ENCODE results near the gene GIGYF2.

The GIGYF2 gene

DNA sequence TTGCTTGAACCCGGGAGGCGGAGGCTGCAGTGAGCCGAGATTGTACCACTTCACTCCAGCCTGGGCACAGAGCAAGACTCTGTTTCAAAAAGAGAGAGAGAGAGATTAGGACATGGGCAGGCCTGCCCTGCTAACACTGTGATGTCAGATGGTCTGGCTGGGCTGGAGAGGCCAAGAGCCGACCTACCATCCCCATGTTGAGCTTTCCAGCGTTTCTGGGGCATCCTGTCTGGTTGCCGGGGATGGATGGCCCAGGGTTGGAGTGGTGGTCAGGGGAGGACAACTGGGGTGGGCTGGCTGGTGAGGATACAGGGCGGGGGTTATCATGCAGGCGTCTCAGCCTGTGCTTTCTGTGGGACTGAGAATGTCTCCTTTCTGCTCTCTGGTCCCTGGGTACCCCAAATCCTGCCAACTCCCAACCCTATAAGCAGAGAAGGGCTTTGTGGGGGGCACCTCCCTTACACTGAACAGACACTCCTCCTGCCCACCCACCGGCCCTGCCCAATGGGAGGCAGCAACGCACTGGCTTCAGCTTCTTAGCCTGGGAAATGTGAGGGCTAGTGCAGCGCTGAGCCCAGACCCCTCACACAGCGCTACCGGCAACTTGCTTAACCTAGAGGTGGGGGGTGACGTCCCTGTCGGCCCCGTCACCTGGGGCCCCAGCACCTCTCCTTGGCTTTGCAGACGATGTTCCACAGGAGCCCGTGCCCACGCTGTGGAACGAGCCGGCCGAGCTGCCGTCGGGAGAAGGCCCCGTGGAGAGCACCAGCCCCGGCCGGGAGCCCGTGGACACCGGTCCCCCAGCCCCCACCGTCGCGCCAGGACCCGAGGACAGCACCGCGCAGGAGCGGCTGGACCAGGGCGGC is 178.4 kb downstream of the GIGYF2 start:
- no peaks in the 10 kb centered on the region for H3K27me3 ChIP-seq (ENCODE audit: insufficient read depth, poor library complexity, severe bottlenecking)
- no peak overlapping the region for H3K27ac ChIP-seq (replicated peaks)
- peak overlapping the region; percentile 68 for H3K4me3 ChIP-seq (replicated peaks; ENCODE audit: insufficient read depth, low read length)
- no peak for DNase-seq (ENCODE audit: low read depth in 1 of 2, low spot score in 1 of 2)
- TF ChIP-seq, protein P1, sequence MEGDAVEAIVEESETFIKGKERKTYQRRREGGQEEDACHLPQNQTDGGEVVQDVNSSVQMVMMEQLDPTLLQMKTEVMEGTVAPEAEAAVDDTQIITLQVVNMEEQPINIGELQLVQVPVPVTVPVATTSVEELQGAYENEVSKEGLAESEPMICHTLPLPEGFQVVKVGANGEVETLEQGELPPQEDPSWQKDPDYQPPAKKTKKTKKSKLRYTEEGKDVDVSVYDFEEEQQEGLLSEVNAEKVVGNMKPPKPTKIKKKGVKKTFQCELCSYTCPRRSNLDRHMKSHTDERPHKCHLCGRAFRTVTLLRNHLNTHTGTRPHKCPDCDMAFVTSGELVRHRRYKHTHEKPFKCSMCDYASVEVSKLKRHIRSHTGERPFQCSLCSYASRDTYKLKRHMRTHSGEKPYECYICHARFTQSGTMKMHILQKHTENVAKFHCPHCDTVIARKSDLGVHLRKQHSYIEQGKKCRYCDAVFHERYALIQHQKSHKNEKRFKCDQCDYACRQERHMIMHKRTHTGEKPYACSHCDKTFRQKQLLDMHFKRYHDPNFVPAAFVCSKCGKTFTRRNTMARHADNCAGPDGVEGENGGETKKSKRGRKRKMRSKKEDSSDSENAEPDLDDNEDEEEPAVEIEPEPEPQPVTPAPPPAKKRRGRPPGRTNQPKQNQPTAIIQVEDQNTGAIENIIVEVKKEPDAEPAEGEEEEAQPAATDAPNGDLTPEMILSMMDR (IDR thresholded peaks at IDR 0.05; ENCODE audit: insufficient read depth, low read length) = no peak
- no peak for TF ChIP-seq POLR2AphosphoS5 (IDR thresholded peaks at IDR 0.05; ENCODE audit: low read depth)
- TF ChIP-seq SPI1 (IDR thresholded peaks at IDR 0.05; ENCODE audit: borderline replicate concordance, low read depth) = no peak
- TF ChIP-seq, protein P2, sequence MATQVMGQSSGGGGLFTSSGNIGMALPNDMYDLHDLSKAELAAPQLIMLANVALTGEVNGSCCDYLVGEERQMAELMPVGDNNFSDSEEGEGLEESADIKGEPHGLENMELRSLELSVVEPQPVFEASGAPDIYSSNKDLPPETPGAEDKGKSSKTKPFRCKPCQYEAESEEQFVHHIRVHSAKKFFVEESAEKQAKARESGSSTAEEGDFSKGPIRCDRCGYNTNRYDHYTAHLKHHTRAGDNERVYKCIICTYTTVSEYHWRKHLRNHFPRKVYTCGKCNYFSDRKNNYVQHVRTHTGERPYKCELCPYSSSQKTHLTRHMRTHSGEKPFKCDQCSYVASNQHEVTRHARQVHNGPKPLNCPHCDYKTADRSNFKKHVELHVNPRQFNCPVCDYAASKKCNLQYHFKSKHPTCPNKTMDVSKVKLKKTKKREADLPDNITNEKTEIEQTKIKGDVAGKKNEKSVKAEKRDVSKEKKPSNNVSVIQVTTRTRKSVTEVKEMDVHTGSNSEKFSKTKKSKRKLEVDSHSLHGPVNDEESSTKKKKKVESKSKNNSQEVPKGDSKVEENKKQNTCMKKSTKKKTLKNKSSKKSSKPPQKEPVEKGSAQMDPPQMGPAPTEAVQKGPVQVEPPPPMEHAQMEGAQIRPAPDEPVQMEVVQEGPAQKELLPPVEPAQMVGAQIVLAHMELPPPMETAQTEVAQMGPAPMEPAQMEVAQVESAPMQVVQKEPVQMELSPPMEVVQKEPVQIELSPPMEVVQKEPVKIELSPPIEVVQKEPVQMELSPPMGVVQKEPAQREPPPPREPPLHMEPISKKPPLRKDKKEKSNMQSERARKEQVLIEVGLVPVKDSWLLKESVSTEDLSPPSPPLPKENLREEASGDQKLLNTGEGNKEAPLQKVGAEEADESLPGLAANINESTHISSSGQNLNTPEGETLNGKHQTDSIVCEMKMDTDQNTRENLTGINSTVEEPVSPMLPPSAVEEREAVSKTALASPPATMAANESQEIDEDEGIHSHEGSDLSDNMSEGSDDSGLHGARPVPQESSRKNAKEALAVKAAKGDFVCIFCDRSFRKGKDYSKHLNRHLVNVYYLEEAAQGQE (IDR thresholded peaks at IDR 0.05; ENCODE audit: insufficient replicate concordance, low read depth) = no peak
- no peak for TF ChIP-seq GABPA (IDR thresholded peaks at IDR 0.05; ENCODE audit: low read depth)

DNA sequence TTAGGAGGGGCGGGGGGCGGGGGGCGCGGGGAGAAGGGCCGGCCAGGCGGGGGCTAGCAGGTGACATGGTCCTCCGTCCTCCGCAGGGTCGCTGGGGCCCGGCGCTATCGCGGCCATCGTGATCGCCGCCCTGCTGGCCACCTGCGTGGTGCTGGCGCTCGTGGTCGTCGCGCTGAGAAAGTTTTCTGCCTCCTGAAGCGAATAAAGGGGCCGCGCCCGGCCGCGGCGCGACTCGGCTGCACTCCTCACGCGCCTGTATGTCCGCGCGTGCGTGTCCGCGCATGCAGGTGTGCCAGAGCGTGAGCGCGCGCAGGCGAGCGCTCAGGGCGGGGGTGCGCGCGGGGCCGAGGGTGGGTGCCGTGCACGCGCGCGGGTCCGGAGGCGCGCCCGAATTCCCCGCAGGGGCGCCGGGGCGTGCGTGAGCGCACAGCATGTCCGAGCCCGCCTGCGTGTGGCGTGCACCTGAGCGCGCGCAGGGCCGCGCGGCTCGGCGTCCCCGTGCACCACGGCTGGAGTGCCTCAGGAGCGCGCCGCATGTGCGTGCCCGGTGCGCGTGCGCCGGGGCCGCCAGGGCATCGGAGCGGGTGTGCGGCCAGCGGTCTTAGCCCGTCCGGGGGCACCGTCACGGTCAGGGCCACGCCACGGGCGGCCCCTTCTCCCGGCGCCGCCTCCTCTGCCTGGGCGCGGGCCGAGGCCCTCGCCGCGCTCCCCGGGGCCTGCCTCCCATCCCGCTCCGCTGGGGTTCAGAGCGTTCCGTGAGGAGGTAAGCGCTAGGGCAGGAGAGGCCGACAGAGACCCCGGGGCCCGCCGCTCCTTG is 179.2 kb downstream of the GIGYF2 start:
- no peaks in the 10 kb centered on the region for H3K27me3 ChIP-seq (ENCODE audit: insufficient read depth, poor library complexity, severe bottlenecking)
- peak in 1 of 2 experiments; percentile 52 for DNase-seq (ENCODE audit: low read depth in 1 of 2, low spot score in 1 of 2)
- TF ChIP-seq, protein P1 (IDR thresholded peaks at IDR 0.05; ENCODE audit: insufficient read depth, low read length) = peak; percentile 17
- no peak for TF ChIP-seq GABPA (IDR thresholded peaks at IDR 0.05; ENCODE audit: low read depth)
- H3K4me3 ChIP-seq (replicated peaks; ENCODE audit: insufficient read depth, low read length) = peak overlapping the region; percentile 68
- no peak overlapping the region for H3K27ac ChIP-seq (replicated peaks)

DNA sequence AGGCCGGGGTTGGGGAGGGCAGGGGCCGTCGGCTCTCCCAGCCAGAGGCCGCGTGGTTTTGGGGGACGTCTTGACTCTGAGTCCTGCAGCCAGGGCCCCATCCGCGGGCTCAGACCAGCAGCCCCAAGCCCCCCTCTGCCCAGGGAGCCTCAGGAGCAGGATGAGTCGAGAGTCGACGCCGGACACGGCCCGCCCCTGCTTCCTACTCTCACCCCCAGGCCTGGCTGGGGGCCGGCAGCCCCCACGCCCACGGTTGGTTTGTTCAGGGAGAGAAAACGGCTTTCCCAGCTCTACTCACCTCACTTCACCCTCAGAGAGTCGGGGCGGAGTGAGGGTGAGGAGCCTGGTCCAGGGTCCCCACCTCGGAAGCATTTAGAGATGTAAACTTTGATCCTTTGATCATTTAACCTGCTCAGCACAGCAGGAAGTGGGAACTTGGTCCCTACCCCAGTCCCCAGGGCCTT is 179.9 kb downstream of the GIGYF2 start:
- Histone ChIP-seq H3K27ac (replicated peaks) (no peak overlapping the region), H3K4me3 (replicated peaks; ENCODE audit: insufficient read depth, low read length) (peak overlapping the region; percentile 68), H3K27me3 (ENCODE audit: insufficient read depth, poor library complexity, severe bottlenecking) (no peaks in the 10 kb centered on the region)
- no peak for DNase-seq (ENCODE audit: low read depth in 1 of 2, low spot score in 1 of 2)
- no peak for TF ChIP-seq POLR2AphosphoS5 (IDR thresholded peaks at IDR 0.05; ENCODE audit: low read depth)
- no peak for TF ChIP-seq GABPA (IDR thresholded peaks at IDR 0.05; ENCODE audit: low read depth)
- TF ChIP-seq, protein P1 (IDR thresholded peaks at IDR 0.05; ENCODE audit: insufficient read depth, low read length) = no peak
- TF ChIP-seq, protein P2 (IDR thresholded peaks at IDR 0.05; ENCODE audit: insufficient replicate concordance, low read depth) = no peak
- TF ChIP-seq SPI1 (IDR thresholded peaks at IDR 0.05; ENCODE audit: borderline replicate concordance, low read depth) = no peak
